ENCODE measurements around the gene HERC2. TPM values are rescaled to one million over a fixed set of nuclear protein-coding genes. Genes with fewer than 3 reads are reported as not detected.

Gene HERC2
- total and polyA plus RNA-seq, 12 donors: 24.9 to 63.0 (median 52.1) TPM

DNA sequence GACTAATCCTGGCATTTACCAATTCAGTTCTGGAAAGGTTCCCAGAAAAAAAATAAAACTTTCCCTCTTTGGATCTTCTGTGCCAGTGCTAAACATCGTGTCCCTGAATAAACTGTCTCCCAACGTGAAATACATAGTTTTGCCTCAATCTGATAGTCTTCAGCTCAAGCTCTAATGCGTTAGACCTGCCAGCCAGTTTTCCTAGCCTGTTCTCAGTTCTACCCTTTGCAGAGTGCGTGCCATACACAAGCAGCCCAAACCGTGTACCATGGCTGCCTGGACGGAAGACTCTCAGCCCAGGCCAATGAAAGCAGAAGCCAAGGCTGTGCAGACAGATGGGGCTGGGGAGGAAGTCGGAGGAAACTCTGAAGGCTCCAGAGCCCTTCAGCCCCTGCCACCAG, 211.5 kb downstream of the HERC2 start:
- Histone ChIP-seq H3K27ac (no peak overlapping the region), H3K27me3 (peaks cover 5% of the 10 kb centered on the region), H3K9me3 (replicated peaks in 1 of 3) (no peaks in the 10 kb centered on the region), H3K4me3 (no peak overlapping the region), H3K36me3 (replicated peaks in 1 of 2) (peaks cover 0 to 40% of the 10 kb centered on the region in 2 donors), H3K4me1 (replicated peaks in 1 of 2) (peaks cover 13 to 16% of the 10 kb centered on the region in 2 donors)
- intact Hi-C loops (cut with DNase I): loop anchor here in 1 of 2 donors (10.0 kb wide), 1 partner anchor 1226 kb away; no protein-coding TSS in a partner anchor
- WGBS, 4 donors: 49 to 59% (median 54%) methylated on average over 7 of the region's 7 CpGs
- no peak for TF ChIP-seq POLR2A (IDR thresholded peaks at IDR 0.05)
- TF ChIP-seq, protein P1, sequence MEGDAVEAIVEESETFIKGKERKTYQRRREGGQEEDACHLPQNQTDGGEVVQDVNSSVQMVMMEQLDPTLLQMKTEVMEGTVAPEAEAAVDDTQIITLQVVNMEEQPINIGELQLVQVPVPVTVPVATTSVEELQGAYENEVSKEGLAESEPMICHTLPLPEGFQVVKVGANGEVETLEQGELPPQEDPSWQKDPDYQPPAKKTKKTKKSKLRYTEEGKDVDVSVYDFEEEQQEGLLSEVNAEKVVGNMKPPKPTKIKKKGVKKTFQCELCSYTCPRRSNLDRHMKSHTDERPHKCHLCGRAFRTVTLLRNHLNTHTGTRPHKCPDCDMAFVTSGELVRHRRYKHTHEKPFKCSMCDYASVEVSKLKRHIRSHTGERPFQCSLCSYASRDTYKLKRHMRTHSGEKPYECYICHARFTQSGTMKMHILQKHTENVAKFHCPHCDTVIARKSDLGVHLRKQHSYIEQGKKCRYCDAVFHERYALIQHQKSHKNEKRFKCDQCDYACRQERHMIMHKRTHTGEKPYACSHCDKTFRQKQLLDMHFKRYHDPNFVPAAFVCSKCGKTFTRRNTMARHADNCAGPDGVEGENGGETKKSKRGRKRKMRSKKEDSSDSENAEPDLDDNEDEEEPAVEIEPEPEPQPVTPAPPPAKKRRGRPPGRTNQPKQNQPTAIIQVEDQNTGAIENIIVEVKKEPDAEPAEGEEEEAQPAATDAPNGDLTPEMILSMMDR (IDR thresholded peaks at IDR 0.05): no peak
- peak in 1 of 7 donors; percentile 43 for DNase-seq

DNA sequence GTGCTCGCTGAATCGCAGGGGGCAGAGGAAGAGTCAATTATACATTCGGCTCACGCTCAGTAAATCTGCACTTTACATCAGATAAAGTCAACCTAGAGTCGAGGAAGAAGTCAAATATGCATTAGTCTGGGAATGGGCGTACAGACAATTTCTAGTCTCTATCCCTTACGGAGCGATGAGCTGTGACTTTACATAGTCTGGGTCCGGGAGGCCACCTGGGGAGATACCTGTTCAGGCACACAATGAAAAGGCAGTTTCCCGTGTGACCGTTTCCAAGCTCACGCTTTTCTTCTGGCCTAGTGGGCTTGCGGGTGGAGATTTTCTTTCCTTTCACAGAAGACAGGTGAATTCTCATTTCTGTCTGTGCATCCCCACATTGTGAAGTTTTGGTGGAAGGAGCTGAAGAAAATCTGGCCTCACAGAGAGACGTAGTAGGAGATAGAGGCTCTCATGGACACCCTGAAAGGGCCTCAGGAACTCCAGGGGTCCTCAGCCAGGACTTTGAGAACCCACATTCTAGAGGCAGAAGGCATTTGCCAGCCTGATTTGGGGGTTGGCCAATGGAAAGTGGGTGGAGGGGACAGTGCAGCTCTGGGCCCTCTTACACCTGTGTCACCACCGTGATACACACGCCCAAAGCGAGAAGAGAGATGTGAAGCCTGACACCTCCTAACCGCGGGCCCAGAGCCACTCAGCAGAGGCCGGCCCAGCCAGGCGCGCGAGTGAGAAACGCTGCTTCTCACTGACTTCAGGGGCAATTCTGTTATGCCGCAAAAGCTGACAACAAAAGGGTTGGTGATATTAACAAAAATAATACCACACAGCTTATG, 212.1 kb downstream of the HERC2 start:
- intact Hi-C loops (cut with DNase I): loop anchor here in 1 of 2 donors (10.0 kb wide), 1 partner anchor 1225 kb away; no protein-coding TSS in a partner anchor
- WGBS, 4 donors: 90 to 95% (median 92%) methylated on average over 25 of the region's 25 CpGs
- peaks cover 0 to 37% of the 10 kb centered on the region in 2 donors for H3K36me3 ChIP-seq (replicated peaks in 1 of 2)
- no peak overlapping the region for H3K27ac ChIP-seq
- peak in 1 of 7 donors; percentile 40 for DNase-seq
- peaks cover 5% of the 10 kb centered on the region for H3K27me3 ChIP-seq
- TF ChIP-seq, protein P1 (IDR thresholded peaks at IDR 0.05): no peak
- no peak for TF ChIP-seq POLR2A (IDR thresholded peaks at IDR 0.05)
- H3K4me1 ChIP-seq (replicated peaks in 1 of 2): peaks cover 13 to 16% of the 10 kb centered on the region in 2 donors
- no peak overlapping the region for H3K4me3 ChIP-seq
- no peaks in the 10 kb centered on the region for H3K9me3 ChIP-seq (replicated peaks in 1 of 3)

DNA sequence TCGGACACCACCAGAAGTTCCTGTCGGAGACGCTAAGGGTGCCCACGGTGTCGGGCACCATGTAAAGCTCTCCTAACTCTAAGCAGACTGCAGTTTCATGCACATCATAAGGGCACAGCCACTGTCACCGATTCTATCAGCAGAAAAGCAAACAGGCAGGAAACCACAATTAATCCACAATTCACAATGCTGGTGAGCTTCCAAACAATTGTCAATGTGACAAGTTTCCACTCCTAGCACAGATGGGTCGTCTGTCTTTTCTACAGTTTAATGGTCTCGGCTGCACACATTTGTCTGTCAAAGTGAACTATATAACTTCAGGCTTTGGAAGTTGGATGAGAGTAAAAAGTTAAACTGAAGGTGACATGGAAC, 214.1 kb downstream of the HERC2 start:
- intact Hi-C loops (cut with DNase I): no loop called here
- Histone ChIP-seq H3K4me1 (replicated peaks in 1 of 2) (peaks cover 13 to 16% of the 10 kb centered on the region in 2 donors), H3K4me3 (peak overlapping the region in 1 of 4 donors; percentile 59), H3K36me3 (replicated peaks in 1 of 2) (peaks cover 0 to 18% of the 10 kb centered on the region in 2 donors), H3K27ac (no peak overlapping the region), H3K27me3 (peaks cover 5% of the 10 kb centered on the region), H3K9me3 (replicated peaks in 1 of 3) (no peaks in the 10 kb centered on the region)
- no peak for DNase-seq
- TF ChIP-seq, protein P1 (IDR thresholded peaks at IDR 0.05): no peak
- TF ChIP-seq POLR2A (IDR thresholded peaks at IDR 0.05): no peak
- 43 to 57% (median 48%) methylated on average over 7 to 8 of the region's 8 CpGs for WGBS, 4 donors

DNA sequence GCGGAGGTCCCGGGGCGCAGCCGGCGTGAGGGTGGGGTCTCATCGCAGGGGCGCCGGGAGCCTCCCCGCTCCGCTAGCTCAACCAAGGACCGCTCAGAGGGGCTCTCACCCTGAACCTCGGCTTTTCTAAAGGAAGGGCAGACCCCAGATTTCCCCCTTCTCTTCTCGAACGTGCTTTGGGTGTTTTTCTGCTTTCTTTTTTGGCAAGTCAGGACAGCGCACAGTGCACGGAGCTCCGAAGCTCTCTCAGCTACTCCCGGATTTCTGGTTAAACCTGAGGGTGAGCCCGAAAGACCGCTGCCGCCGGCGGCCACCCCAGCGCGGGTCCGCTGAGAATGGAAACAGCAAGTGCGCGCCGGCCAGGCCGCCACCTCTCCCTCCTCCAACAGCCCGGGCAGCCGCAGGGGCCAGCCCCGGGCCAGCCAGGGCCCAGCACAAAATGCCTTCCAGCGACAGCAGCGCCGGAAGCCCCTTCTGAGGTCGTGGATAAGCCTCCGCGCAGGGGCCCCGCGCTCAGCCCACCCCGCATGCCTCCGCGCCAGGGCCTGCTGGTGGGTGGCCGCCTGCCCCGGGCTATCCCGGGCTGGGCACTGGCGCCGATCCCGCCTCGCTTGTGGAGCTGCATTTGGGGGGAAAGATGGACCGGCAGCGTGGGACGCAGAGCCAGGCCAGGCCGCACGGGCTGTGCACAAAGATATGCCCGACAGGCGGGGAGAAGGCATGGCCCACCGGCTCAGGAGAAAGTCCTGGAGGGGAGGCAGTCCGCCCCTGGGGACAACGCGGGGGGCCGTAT, 214.7 kb downstream of the HERC2 start:
- peaks cover 13 to 16% of the 10 kb centered on the region in 2 donors for H3K4me1 ChIP-seq (replicated peaks in 1 of 2)
- 0 to 7% (median 4%) methylated on average over 14 to 63 of the region's 63 CpGs for WGBS, 4 donors

More for the DNA sequence above, 214.7 kb downstream of the HERC2 start:
- peaks cover 5% of the 10 kb centered on the region for H3K27me3 ChIP-seq
- peak in 1 of 7 donors; percentile 16 for DNase-seq
- H3K4me3 ChIP-seq: peak overlapping the region in 2 of 4 donors; percentile 37 to 59
- intact Hi-C loops (cut with DNase I): no loop called here
- H3K36me3 ChIP-seq (replicated peaks in 1 of 2): peaks cover 0 to 12% of the 10 kb centered on the region in 2 donors
- TF ChIP-seq, protein P1 (IDR thresholded peaks at IDR 0.05): no peak
- no peak for TF ChIP-seq POLR2A (IDR thresholded peaks at IDR 0.05)
- no peaks in the 10 kb centered on the region for H3K9me3 ChIP-seq (replicated peaks in 1 of 3)
- H3K27ac ChIP-seq: no peak overlapping the region
